NB4 (cell line): ENCODE data around the gene CNGB1.

Source experiments
- CTCF ChIP-seq: IDR thresholded peaks from one replicate; pipeline ENCODE4 v1.5.1; 2012; ENCODE audit warnings: low read depth, low read length
- POLR2A ChIP-seq: IDR thresholded peaks from 2 replicates; pipeline ENCODE4 v1.6.1; 2011; ENCODE audit warnings: mild to moderate bottlenecking; ENCODE audit not compliant: insufficient read length; ENCODE audit errors: extremely low read depth

GRCh38 chr16:57964157-57964700 lies 6.7 kb downstream of the CNGB1 start:
- no peak for TF ChIP-seq CTCF
- no peak for TF ChIP-seq POLR2A
